ENCODE data around the gene REXO4.

DNA sequence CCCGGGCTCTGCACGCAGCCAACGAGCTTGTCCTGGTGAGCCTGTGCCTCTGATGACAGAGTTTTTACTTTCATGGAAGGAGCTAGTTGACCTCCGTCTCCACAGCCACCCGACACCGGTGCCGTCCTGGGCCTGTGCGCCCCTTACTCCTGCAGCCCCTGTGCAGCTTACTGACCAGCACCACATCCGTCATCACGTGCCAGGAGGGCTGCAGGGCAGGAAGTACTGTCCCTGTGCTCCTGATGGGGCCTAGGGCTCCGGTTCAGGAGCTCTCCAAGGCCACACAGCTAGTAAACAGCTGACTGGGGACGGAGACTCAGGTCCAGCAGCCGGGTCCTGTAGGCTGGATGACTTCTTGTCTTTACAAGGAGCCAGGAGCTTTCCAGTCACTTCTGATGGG is 31.5 kb downstream of the REXO4 start:
- TF ChIP-seq, protein P1, sequence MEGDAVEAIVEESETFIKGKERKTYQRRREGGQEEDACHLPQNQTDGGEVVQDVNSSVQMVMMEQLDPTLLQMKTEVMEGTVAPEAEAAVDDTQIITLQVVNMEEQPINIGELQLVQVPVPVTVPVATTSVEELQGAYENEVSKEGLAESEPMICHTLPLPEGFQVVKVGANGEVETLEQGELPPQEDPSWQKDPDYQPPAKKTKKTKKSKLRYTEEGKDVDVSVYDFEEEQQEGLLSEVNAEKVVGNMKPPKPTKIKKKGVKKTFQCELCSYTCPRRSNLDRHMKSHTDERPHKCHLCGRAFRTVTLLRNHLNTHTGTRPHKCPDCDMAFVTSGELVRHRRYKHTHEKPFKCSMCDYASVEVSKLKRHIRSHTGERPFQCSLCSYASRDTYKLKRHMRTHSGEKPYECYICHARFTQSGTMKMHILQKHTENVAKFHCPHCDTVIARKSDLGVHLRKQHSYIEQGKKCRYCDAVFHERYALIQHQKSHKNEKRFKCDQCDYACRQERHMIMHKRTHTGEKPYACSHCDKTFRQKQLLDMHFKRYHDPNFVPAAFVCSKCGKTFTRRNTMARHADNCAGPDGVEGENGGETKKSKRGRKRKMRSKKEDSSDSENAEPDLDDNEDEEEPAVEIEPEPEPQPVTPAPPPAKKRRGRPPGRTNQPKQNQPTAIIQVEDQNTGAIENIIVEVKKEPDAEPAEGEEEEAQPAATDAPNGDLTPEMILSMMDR (conservative IDR thresholded peaks at IDR 0.05; ENCODE audit: low read depth, low read length), result no peak
- TF ChIP-seq POLR2A (IDR thresholded peaks at IDR 0.05; ENCODE audit: low read depth, low read length) (no peak), MAZ (IDR thresholded peaks at IDR 0.05; ENCODE audit: borderline replicate concordance, low read depth, low read length) (no peak), MXI1 (IDR thresholded peaks at IDR 0.05; ENCODE audit: borderline replicate concordance, low read depth, low read length) (no peak), BHLHE40 (IDR thresholded peaks at IDR 0.05; ENCODE audit: low read depth, low read length) (no peak), CEBPB (IDR thresholded peaks at IDR 0.05; ENCODE audit: low read depth, low read length) (no peak), SMC3 (IDR thresholded peaks at IDR 0.05; ENCODE audit: low read depth, low read length) (no peak), RFX5 (IDR thresholded peaks at IDR 0.05; ENCODE audit: low read depth, low read length) (no peak), FOS (IDR thresholded peaks at IDR 0.05; ENCODE audit: low read depth, low read length) (no peak), NFE2L2 (IDR thresholded peaks at IDR 0.05; ENCODE audit: low read depth, low read length) (no peak), RCOR1 (IDR thresholded peaks at IDR 0.05; ENCODE audit: insufficient replicate concordance, low read length) (no peak)
- TF ChIP-seq, protein P2, sequence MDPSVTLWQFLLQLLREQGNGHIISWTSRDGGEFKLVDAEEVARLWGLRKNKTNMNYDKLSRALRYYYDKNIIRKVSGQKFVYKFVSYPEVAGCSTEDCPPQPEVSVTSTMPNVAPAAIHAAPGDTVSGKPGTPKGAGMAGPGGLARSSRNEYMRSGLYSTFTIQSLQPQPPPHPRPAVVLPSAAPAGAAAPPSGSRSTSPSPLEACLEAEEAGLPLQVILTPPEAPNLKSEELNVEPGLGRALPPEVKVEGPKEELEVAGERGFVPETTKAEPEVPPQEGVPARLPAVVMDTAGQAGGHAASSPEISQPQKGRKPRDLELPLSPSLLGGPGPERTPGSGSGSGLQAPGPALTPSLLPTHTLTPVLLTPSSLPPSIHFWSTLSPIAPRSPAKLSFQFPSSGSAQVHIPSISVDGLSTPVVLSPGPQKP (IDR thresholded peaks at IDR 0.05; ENCODE audit: borderline replicate concordance, low read depth, low read length), result no peak
- TF ChIP-seq, protein P3, sequence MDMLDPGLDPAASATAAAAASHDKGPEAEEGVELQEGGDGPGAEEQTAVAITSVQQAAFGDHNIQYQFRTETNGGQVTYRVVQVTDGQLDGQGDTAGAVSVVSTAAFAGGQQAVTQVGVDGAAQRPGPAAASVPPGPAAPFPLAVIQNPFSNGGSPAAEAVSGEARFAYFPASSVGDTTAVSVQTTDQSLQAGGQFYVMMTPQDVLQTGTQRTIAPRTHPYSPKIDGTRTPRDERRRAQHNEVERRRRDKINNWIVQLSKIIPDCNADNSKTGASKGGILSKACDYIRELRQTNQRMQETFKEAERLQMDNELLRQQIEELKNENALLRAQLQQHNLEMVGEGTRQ (IDR thresholded peaks at IDR 0.05; ENCODE audit: low read depth, low read length), result no peak
